IMR-90 (cell line): ENCODE results near the gene OSBPL8. TPM values are rescaled to one million over a fixed set of nuclear protein-coding genes. Genes with fewer than 3 reads are reported as not detected.

ENCODE experiments used
- ATAC-seq: fragments of 200-7000 bp; cut with Tn5 transposase; 2 replicates; pipeline ENCODE4 v1.9.1; 2020; ENCODE audit warnings: low read depth, mild to moderate bottlenecking, moderate library complexity
- BruUV-seq: library from RNA; stranded (reverse); fragments of 400-500 nt; replicated peaks from 2 replicates; lab custom pipeline; 2021; lab: Mats Ljungman, UMichigan
- CTCF ChIA-PET: fragments of 300-600 bp; formaldehyde crosslinking; extraction: SDS; loops from one replicate; lab custom pipeline; 2021; ENCODE audit warnings: antibody characterized with exemption; lab: Yijun Ruan, JAX
- POLR2A ChIA-PET: fragments of 300-600 bp; sonication (Branson Sonifier 250); formaldehyde crosslinking; loops from one replicate; lab custom pipeline; 2022; ENCODE audit warnings: antibody characterized with exemption; ENCODE audit not compliant: unreplicated experiment; lab: Charles Lee
- DNase-seq: peaks from one replicate; pipeline ENCODE4 v3.0.0; 2013
- H2AFZ ChIP-seq: replicated peaks from 2 replicates; pipeline ENCODE3; 2013; ENCODE audit warnings: low read length, mild to moderate bottlenecking; ENCODE audit not compliant: poor library complexity
- H2AK5ac ChIP-seq: 2 replicates; pipeline ENCODE4 v1.6.1; 2013; ENCODE audit warnings: low read depth, low read length, inconsistent platforms
- H2AK9ac ChIP-seq: replicated peaks from 2 replicates; pipeline ENCODE3; 2013; ENCODE audit warnings: mild to moderate bottlenecking, low read depth, low read length, moderate library complexity; ENCODE audit not compliant: poor library complexity
- H2BK120ac ChIP-seq: 2 replicates; pipeline ENCODE4 v1.6.1; 2013; ENCODE audit warnings: low read depth, low read length, inconsistent platforms
- H2BK15ac ChIP-seq: 3 replicates; pipeline ENCODE4 v1.6.1; 2013; ENCODE audit warnings: low read depth, low read length, inconsistent platforms
- H2BK20ac ChIP-seq: 2 replicates; pipeline ENCODE4 v1.6.1; 2013; ENCODE audit warnings: low read depth, mild to moderate bottlenecking, inconsistent platforms, low read length, moderate library complexity
- H2BK5ac ChIP-seq: 2 replicates; pipeline ENCODE4 v1.6.1; 2013; ENCODE audit warnings: mild to moderate bottlenecking, low read depth, low read length, inconsistent platforms; ENCODE audit not compliant: poor library complexity, severe bottlenecking
- H3K14ac ChIP-seq: replicated peaks from 2 replicates; pipeline ENCODE4 v1.6.1; 2013; ENCODE audit warnings: low read depth, low read length, inconsistent platforms
- H3K18ac ChIP-seq: 2 replicates; pipeline ENCODE4 v1.6.1; 2013; ENCODE audit warnings: low read depth, low read length, control low read depth
- H3K23ac ChIP-seq: 2 replicates; pipeline ENCODE4 v1.6.1; 2013; ENCODE audit warnings: low read depth, low read length, inconsistent platforms
- H3K27ac ChIP-seq: 2 replicates; pipeline ENCODE4 v1.5.1; 2013; ENCODE audit warnings: mild to moderate bottlenecking, control low read depth, low read length; ENCODE audit not compliant: insufficient read depth
- H3K27me3 ChIP-seq: 2 replicates; pipeline ENCODE4 v1.6.1; 2013; ENCODE audit warnings: low read length; ENCODE audit not compliant: control insufficient read depth, insufficient read depth
- H3K36me3 ChIP-seq: 2 replicates; pipeline ENCODE4 v1.6.1; 2013; ENCODE audit warnings: low read length, mixed read lengths; ENCODE audit not compliant: control insufficient read depth, insufficient read depth
- H3K4ac ChIP-seq: 2 replicates; pipeline ENCODE4 v1.6.1; 2013; ENCODE audit warnings: low read depth, low read length, inconsistent platforms
- H3K4me1 ChIP-seq: 2 replicates; pipeline ENCODE4 v1.6.1; 2013; ENCODE audit warnings: low read length, mixed read lengths; ENCODE audit not compliant: control insufficient read depth, insufficient read depth
- H3K4me2 ChIP-seq: 2 replicates; pipeline ENCODE4 v1.6.1; 2013; ENCODE audit warnings: low read depth, mild to moderate bottlenecking, control low read depth, low read length, moderate library complexity
- H3K4me3 ChIP-seq: 2 replicates; pipeline ENCODE4 v1.5.1; 2013; ENCODE audit warnings: low read depth, mild to moderate bottlenecking, control low read depth, low read length, moderate library complexity; ENCODE audit not compliant: insufficient read depth
- H3K56ac ChIP-seq: 2 replicates; pipeline ENCODE4 v1.6.1; 2013; ENCODE audit warnings: low read length, inconsistent platforms; ENCODE audit not compliant: insufficient read depth; ENCODE audit errors: extremely low read depth
- H3K79me1 ChIP-seq, 2 experiments: 2 replicates each; pipeline ENCODE4 v1.6.1; 2013; ENCODE audit warnings: low read length in 2 of 2, inconsistent platforms in 1 of 2, low read depth in 1 of 2
- H3K9ac ChIP-seq: 2 replicates; pipeline ENCODE4 v1.6.1; 2013; ENCODE audit warnings: low read depth, low read length, control low read depth
- H3K9me1 ChIP-seq: 2 replicates; pipeline ENCODE4 v1.6.1; 2013; ENCODE audit warnings: low read length, inconsistent platforms; ENCODE audit not compliant: insufficient read depth
- H3K9me3 ChIP-seq: 2 replicates; pipeline ENCODE4 v1.6.1; 2013; ENCODE audit warnings: low read length; ENCODE audit not compliant: control insufficient read depth, insufficient read depth
- H4K20me1 ChIP-seq: 2 replicates; pipeline ENCODE4 v1.6.1; 2013; ENCODE audit warnings: low read length, inconsistent platforms; ENCODE audit not compliant: insufficient read depth
- H4K5ac ChIP-seq: 2 replicates; pipeline ENCODE4 v1.6.1; 2013; ENCODE audit warnings: mild to moderate bottlenecking, low read depth, low read length, control low read depth
- H4K8ac ChIP-seq, 2 experiments: 2 replicates each; pipeline ENCODE4 v1.6.1; 2013; ENCODE audit warnings: low read depth in 2 of 2, low read length in 2 of 2, control low read depth in 1 of 2, inconsistent platforms in 1 of 2
- H4K91ac ChIP-seq: 2 replicates; pipeline ENCODE4 v1.6.1; 2013; ENCODE audit warnings: low read depth, low read length, inconsistent platforms; ENCODE audit not compliant: insufficient read depth
- BHLHE40 ChIP-seq: fragments of 150-350 bp; IDR thresholded peaks from 2 replicates; pipeline ENCODE4 v1.6.1; 2016; ENCODE audit warnings: mild to moderate bottlenecking, low read depth, low read length
- CEBPB ChIP-seq: IDR thresholded peaks from 2 replicates; pipeline ENCODE4 v1.6.1; 2012; ENCODE audit warnings: low read depth, low read length, improper control_type of control experiment
- CHD1 ChIP-seq: IDR thresholded peaks from 2 replicates; pipeline ENCODE4 v1.6.1; 2012; ENCODE audit warnings: low read depth, low read length, improper control_type of control experiment
- FOS ChIP-seq: fragments of 150-350 bp; IDR thresholded peaks from 2 replicates; pipeline ENCODE4 v1.6.1; 2016; ENCODE audit warnings: low read depth, low read length
- MAFK ChIP-seq: IDR thresholded peaks from 2 replicates; pipeline ENCODE4 v1.6.1; 2012; ENCODE audit warnings: low read depth, low read length, improper control_type of control experiment
- MAZ ChIP-seq: IDR thresholded peaks from 2 replicates; pipeline ENCODE4 v1.6.1; 2012; ENCODE audit warnings: low read depth, mild to moderate bottlenecking, low read length, improper control_type of control experiment, moderate library complexity, borderline replicate concordance
- MXI1 ChIP-seq: IDR thresholded peaks from 2 replicates; pipeline ENCODE4 v1.6.1; 2012; ENCODE audit warnings: low read depth, mild to moderate bottlenecking, low read length, moderate library complexity, borderline replicate concordance
- NFE2L2 ChIP-seq: fragments of 150-350 bp; IDR thresholded peaks from 2 replicates; pipeline ENCODE4 v1.6.1; 2016; ENCODE audit warnings: low read depth, mild to moderate bottlenecking, low read length
- POLR2A ChIP-seq: IDR thresholded peaks from 2 replicates; pipeline ENCODE4 v1.6.1; 2012; ENCODE audit warnings: mild to moderate bottlenecking, low read depth, low read length
- RAD21 ChIP-seq: IDR thresholded peaks from 2 replicates; pipeline ENCODE4 v1.6.1; 2012; ENCODE audit warnings: low read length, improper control_type of control experiment
- RCOR1 ChIP-seq: IDR thresholded peaks from 2 replicates; pipeline ENCODE4 v1.6.1; 2012; ENCODE audit warnings: mild to moderate bottlenecking, low read length, improper control_type of control experiment; ENCODE audit not compliant: insufficient replicate concordance
- SMC3 ChIP-seq: fragments of 150-350 bp; IDR thresholded peaks from 2 replicates; pipeline ENCODE4 v1.6.1; 2016; ENCODE audit warnings: low read depth, mild to moderate bottlenecking, antibody characterized with exemption, low read length, moderate library complexity
- WGBS, 2 experiments: methylation state at CpG; one replicate each; pipeline versions ENCODE4 v1.1.5 to v1.1.7; 2013; ENCODE audit warnings: missing lambda C conversion rate in 2 of 2; ENCODE audit not compliant: insufficient read length in 1 of 2; ENCODE audit errors: extremely low coverage in 2 of 2; 5-methylcytosine and 5-hydroxymethylcytosine counted together
- dilution Hi-C: fragments of 300-500 bp; cut with HindIII; formaldehyde crosslinking; loops from one replicate; pipeline ENCODE4 v1.14.3; 2018; ENCODE audit warnings: low sequenced_read_pairs; ENCODE audit not compliant: unreplicated experiment
- in situ Hi-C: fragments of 300-500 bp; cut with MboI; formaldehyde crosslinking; loops from 3 replicates; pipeline ENCODE4 v1.14.3; 2019; ENCODE audit warnings: low sequenced_read_pairs, inconsistent platforms, mixed read lengths
- intact Hi-C: fragments of 100-400 bp; cut with micrococcal nuclease; formaldehyde crosslinking; loops from 2 replicates; pipeline ENCODE4 v1.10.0; 2022
- polyA plus RNA-seq, 3 experiments: library from polyadenylated mRNA; depleted of rRNA; stranded (reverse); fragments of >200 nt; gene quantifications; 2 replicates each; pipeline ENCODE4 v1.2.3, GENCODE V29; 2012; ENCODE audit warnings: low replicate concordance in 1 of 3
- total RNA-seq: library from RNA; depleted of rRNA; stranded (reverse); fragments of >200 nt; gene quantifications from 2 replicates; pipeline ENCODE4 v1.2.3, GENCODE V29; 2012
- TF ChIP-seq, protein P1 (sequence below): fragments of 150-350 bp; IDR thresholded peaks from 2 replicates; pipeline ENCODE4 v1.6.1; 2017; ENCODE audit warnings: mild to moderate bottlenecking, antibody characterized with exemption, low read length, low read depth
- TF ChIP-seq, protein P2 (sequence below): fragments of 150-350 bp; IDR thresholded peaks from 2 replicates; pipeline ENCODE4 v1.6.1; 2016; ENCODE audit warnings: low read depth, mild to moderate bottlenecking, low read length, moderate library complexity, borderline replicate concordance
- TF ChIP-seq, protein P3 (sequence below): conservative IDR thresholded peaks from 2 replicates; pipeline ENCODE4 v1.5.1; 2012; ENCODE audit warnings: mild to moderate bottlenecking, low read depth, low read length, improper control_type of control experiment

Gene OSBPL8
- total and polyA plus RNA-seq, 2 of the 4 experiments (the other 2 are of a cell fraction), result 17.8 to 24.2 TPM

DNA sequence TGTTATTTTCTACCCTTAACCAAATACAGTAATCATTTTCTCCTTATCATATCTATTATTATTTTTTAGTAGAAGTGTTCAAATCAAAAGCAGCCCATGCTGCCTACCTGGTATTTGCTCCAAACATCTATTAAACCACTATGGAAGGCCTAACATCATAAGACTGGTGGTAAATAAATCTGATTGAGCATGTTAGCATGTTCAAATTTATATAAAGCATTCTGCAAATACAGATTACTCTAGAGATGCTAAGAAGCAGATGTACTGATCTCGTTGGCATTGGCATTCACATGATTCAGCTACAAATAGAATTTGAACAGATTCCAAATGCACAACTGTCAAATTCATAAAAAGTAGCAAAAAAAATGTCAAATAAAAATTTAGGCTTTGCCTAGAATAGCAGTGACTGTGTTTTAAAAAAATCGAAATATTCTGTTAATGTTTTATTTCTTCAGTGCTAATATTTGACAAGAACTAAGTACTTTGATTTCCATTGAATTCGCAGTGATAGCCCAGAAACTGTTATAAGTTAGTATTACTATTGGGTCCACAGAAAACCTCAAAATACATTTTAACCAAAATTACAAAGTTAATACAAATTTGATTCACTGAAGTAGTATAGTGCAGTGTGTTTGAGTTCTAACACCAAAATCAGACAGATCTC, 9.4 kb upstream of the OSBPL8 start:
- CTCF ChIA-PET, result interaction anchor here (0.6 kb wide), 1 partner anchor 309 kb away, joined by 3 read pairs; no protein-coding TSS in a partner anchor
- no peak overlapping the region for H3K56ac ChIP-seq
- WGBS, 2 experiments, result no CpG with 5 or more reads among the region's 3 CpGs

More for the DNA sequence above, 9.4 kb upstream of the OSBPL8 start:
- Histone ChIP-seq H3K9me3 (no peaks in the 10 kb centered on the region), H2BK120ac (no peak overlapping the region), H3K4me2 (no peak overlapping the region), H3K27ac (no peak overlapping the region), H2AK5ac (no peak overlapping the region), H3K23ac (no peak overlapping the region), H3K36me3 (no peaks in the 10 kb centered on the region), H4K20me1 (no peaks in the 10 kb centered on the region), H4K91ac (no peak overlapping the region), H3K18ac (no peak overlapping the region), H3K4me3 (no peak overlapping the region), H3K14ac (no peak overlapping the region), H2AFZ (no peak overlapping the region), H3K27me3 (no peaks in the 10 kb centered on the region), H2BK15ac (no peak overlapping the region), H3K79me1 (no peaks in the 10 kb centered on the region), H2BK5ac (no peak overlapping the region), H2AK9ac (no peak overlapping the region), H2BK20ac (no peak overlapping the region), H3K9ac (no peak overlapping the region), H3K9me1 (no peaks in the 10 kb centered on the region; the same call in 1 of the 2 replicates), H3K4me1 (no peaks in the 10 kb centered on the region), H4K8ac (no peak overlapping the region), H4K5ac (no peak overlapping the region), H3K4ac (no peak overlapping the region)
- dilution Hi-C loops (no loop called here), in situ Hi-C loops (no loop called here), intact Hi-C loops (no loop called here)
- POLR2A ChIA-PET, result no interaction called here
- DNase-seq (no peak), ATAC-seq (no peak)
- TF ChIP-seq, protein P1, sequence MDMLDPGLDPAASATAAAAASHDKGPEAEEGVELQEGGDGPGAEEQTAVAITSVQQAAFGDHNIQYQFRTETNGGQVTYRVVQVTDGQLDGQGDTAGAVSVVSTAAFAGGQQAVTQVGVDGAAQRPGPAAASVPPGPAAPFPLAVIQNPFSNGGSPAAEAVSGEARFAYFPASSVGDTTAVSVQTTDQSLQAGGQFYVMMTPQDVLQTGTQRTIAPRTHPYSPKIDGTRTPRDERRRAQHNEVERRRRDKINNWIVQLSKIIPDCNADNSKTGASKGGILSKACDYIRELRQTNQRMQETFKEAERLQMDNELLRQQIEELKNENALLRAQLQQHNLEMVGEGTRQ, result no peak
- TF ChIP-seq NFE2L2 (no peak), BHLHE40 (no peak), POLR2A (no peak), RAD21 (no peak), MXI1 (no peak), RCOR1 (no peak), CHD1 (no peak), FOS (no peak), CEBPB (no peak), MAFK (no peak), SMC3 (no peak), MAZ (no peak)
- TF ChIP-seq, protein P2, sequence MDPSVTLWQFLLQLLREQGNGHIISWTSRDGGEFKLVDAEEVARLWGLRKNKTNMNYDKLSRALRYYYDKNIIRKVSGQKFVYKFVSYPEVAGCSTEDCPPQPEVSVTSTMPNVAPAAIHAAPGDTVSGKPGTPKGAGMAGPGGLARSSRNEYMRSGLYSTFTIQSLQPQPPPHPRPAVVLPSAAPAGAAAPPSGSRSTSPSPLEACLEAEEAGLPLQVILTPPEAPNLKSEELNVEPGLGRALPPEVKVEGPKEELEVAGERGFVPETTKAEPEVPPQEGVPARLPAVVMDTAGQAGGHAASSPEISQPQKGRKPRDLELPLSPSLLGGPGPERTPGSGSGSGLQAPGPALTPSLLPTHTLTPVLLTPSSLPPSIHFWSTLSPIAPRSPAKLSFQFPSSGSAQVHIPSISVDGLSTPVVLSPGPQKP, result no peak
- TF ChIP-seq, protein P3, sequence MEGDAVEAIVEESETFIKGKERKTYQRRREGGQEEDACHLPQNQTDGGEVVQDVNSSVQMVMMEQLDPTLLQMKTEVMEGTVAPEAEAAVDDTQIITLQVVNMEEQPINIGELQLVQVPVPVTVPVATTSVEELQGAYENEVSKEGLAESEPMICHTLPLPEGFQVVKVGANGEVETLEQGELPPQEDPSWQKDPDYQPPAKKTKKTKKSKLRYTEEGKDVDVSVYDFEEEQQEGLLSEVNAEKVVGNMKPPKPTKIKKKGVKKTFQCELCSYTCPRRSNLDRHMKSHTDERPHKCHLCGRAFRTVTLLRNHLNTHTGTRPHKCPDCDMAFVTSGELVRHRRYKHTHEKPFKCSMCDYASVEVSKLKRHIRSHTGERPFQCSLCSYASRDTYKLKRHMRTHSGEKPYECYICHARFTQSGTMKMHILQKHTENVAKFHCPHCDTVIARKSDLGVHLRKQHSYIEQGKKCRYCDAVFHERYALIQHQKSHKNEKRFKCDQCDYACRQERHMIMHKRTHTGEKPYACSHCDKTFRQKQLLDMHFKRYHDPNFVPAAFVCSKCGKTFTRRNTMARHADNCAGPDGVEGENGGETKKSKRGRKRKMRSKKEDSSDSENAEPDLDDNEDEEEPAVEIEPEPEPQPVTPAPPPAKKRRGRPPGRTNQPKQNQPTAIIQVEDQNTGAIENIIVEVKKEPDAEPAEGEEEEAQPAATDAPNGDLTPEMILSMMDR, result no peak
- no TSS peak for BruUV-seq
